Measurements from ENCODE around the gene KLHL5.

Gene KLHL5

GRCh38 chr4:39067031-39067430, 5.0 kb downstream of the KLHL5 start:
- TF ChIP-seq CTCF (IDR thresholded peaks at IDR 0.05; ENCODE audit: borderline replicate concordance, extremely low read depth, low read length, poor library complexity, severe bottlenecking) (no peak), EZH2 (IDR thresholded peaks at IDR 0.05; ENCODE audit: borderline replicate concordance, low read depth, low read length, severe bottlenecking) (no peak)
- ATAC-seq (ENCODE audit: insufficient read depth, low read depth) (no peak), DNase-seq (no peak)
- Histone ChIP-seq H2AFZ (ENCODE audit: low read depth, low read length) (no peak overlapping the region), H4K20me1 (ENCODE audit: insufficient read depth, low read length) (peaks cover 11% of the 10 kb centered on the region; the same call in 1 of the 2 replicates), H3K27me3 (ENCODE audit: insufficient read depth, low read length, poor library complexity) (no peaks in the 10 kb centered on the region), H3K4me2 (ENCODE audit: insufficient read depth, low read length) (no peak overlapping the region), H3K4me1 (ENCODE audit: insufficient read depth, low read length) (no peaks in the 10 kb centered on the region), H3K4me3 (ENCODE audit: low read depth in 1 of 2, low read length in 2 of 2) (no peak overlapping the region), H3K27ac (ENCODE audit: low read length) (no peak overlapping the region), H3K9me3 (ENCODE audit: insufficient read depth, low read length, severe bottlenecking) (no peaks in the 10 kb centered on the region), H3K9ac (ENCODE audit: low read depth, low read length) (no peak overlapping the region), H3K36me3 (ENCODE audit: insufficient read depth, low read length) (no peaks in the 10 kb centered on the region), H3K79me2 (ENCODE audit: insufficient read depth, low read length) (0 out of 2 replicates have a peak, but pooled peaks cover 6% of the 10 kb centered on the region)

- 0 out of 2 replicates have a peak, but pooled peaks cover 6% of the 10 kb centered on the region for H3K79me2 ChIP-seq (ENCODE audit: insufficient read depth, low read length)
These were observed 5.4 kb downstream of the KLHL5 start for GRCh38 chr4:39067451-39067850.

GRCh38 chr4:39068907-39069306, 6.9 kb downstream of the KLHL5 start:
- Histone ChIP-seq H3K4me2 (ENCODE audit: insufficient read depth, low read length) (no peak overlapping the region), H3K9ac (ENCODE audit: low read depth, low read length) (no peak overlapping the region), H3K27ac (ENCODE audit: low read length) (no peak overlapping the region), H3K9me3 (ENCODE audit: insufficient read depth, low read length, severe bottlenecking) (no peaks in the 10 kb centered on the region), H3K27me3 (ENCODE audit: insufficient read depth, low read length, poor library complexity) (no peaks in the 10 kb centered on the region), H3K4me3 (ENCODE audit: low read depth in 1 of 2, low read length in 2 of 2) (no peak overlapping the region), H3K4me1 (ENCODE audit: insufficient read depth, low read length) (no peaks in the 10 kb centered on the region), H4K20me1 (ENCODE audit: insufficient read depth, low read length) (peaks cover 3% of the 10 kb centered on the region; the same call in 1 of the 2 replicates), H3K79me2 (ENCODE audit: insufficient read depth, low read length) (0 out of 2 replicates have a peak, but pooled peaks cover 4% of the 10 kb centered on the region), H2AFZ (ENCODE audit: low read depth, low read length) (no peak overlapping the region), H3K36me3 (ENCODE audit: insufficient read depth, low read length) (no peaks in the 10 kb centered on the region)
- ATAC-seq (ENCODE audit: insufficient read depth, low read depth): no peak
- DNase-seq: no peak
- TF ChIP-seq CTCF (IDR thresholded peaks at IDR 0.05; ENCODE audit: borderline replicate concordance, extremely low read depth, low read length, poor library complexity, severe bottlenecking) (no peak), EZH2 (IDR thresholded peaks at IDR 0.05; ENCODE audit: borderline replicate concordance, low read depth, low read length, severe bottlenecking) (no peak)

More at GRCh38 chr4:39067451-39067850, 5.4 kb downstream of the KLHL5 start:
- H3K4me1 ChIP-seq (ENCODE audit: insufficient read depth, low read length): no peaks in the 10 kb centered on the region
- H3K27ac ChIP-seq (ENCODE audit: low read length): no peak overlapping the region
- no peak for TF ChIP-seq EZH2 (IDR thresholded peaks at IDR 0.05; ENCODE audit: borderline replicate concordance, low read depth, low read length, severe bottlenecking)
- no peak for TF ChIP-seq CTCF (IDR thresholded peaks at IDR 0.05; ENCODE audit: borderline replicate concordance, extremely low read depth, low read length, poor library complexity, severe bottlenecking)
- no peak overlapping the region for H2AFZ ChIP-seq (ENCODE audit: low read depth, low read length)
- no peak for ATAC-seq (ENCODE audit: insufficient read depth, low read depth)
- H3K36me3 ChIP-seq (ENCODE audit: insufficient read depth, low read length): no peaks in the 10 kb centered on the region
- DNase-seq: no peak
- H3K9ac ChIP-seq (ENCODE audit: low read depth, low read length): no peak overlapping the region
- H3K27me3 ChIP-seq (ENCODE audit: insufficient read depth, low read length, poor library complexity): no peaks in the 10 kb centered on the region
- H4K20me1 ChIP-seq (ENCODE audit: insufficient read depth, low read length): peaks cover 6% of the 10 kb centered on the region; the same call in 1 of the 2 replicates
- no peaks in the 10 kb centered on the region for H3K9me3 ChIP-seq (ENCODE audit: insufficient read depth, low read length, severe bottlenecking)
- no peak overlapping the region for H3K4me2 ChIP-seq (ENCODE audit: insufficient read depth, low read length)
- no peak overlapping the region for H3K4me3 ChIP-seq (ENCODE audit: low read depth in 1 of 2, low read length in 2 of 2)

- no peaks in the 10 kb centered on the region for H3K4me1 ChIP-seq (ENCODE audit: insufficient read depth, low read length)
- H3K27ac ChIP-seq (ENCODE audit: low read length): no peak overlapping the region
- H2AFZ ChIP-seq (ENCODE audit: low read depth, low read length): no peak overlapping the region
- no peaks in the 10 kb centered on the region for H4K20me1 ChIP-seq (ENCODE audit: insufficient read depth, low read length)
- peaks cover 12% of the 10 kb centered on the region for H3K36me3 ChIP-seq (ENCODE audit: insufficient read depth, low read length)
- H3K4me2 ChIP-seq (ENCODE audit: insufficient read depth, low read length): no peak overlapping the region
- H3K9me3 ChIP-seq (ENCODE audit: insufficient read depth, low read length, severe bottlenecking): no peaks in the 10 kb centered on the region
- ATAC-seq (ENCODE audit: insufficient read depth, low read depth) (no peak), DNase-seq (no peak)
- no peaks in the 10 kb centered on the region for H3K79me2 ChIP-seq (ENCODE audit: insufficient read depth, low read length)
- TF ChIP-seq EZH2 (IDR thresholded peaks at IDR 0.05; ENCODE audit: borderline replicate concordance, low read depth, low read length, severe bottlenecking) (no peak), CTCF (IDR thresholded peaks at IDR 0.05; ENCODE audit: borderline replicate concordance, extremely low read depth, low read length, poor library complexity, severe bottlenecking) (no peak)
- no peaks in the 10 kb centered on the region for H3K27me3 ChIP-seq (ENCODE audit: insufficient read depth, low read length, poor library complexity)
- H3K4me3 ChIP-seq (ENCODE audit: low read depth in 1 of 2, low read length in 2 of 2): no peak overlapping the region
- no peak overlapping the region for H3K9ac ChIP-seq (ENCODE audit: low read depth, low read length)
These were observed 16.8 kb downstream of the KLHL5 start for GRCh38 chr4:39078829-39079228.

Data from DND-41 (cell line).